Hepatocyte (in vitro differentiated cells): Measurements from ENCODE around the gene RFFL. TPM values are rescaled to one million over a fixed set of nuclear protein-coding genes. Genes with fewer than 3 reads are reported as not detected.

Source experiments
- DNase-seq: peaks from one replicate; pipeline ENCODE4 v3.0.0-alpha.2; 2016; ENCODE audit warnings: low spot score
- H2AFZ ChIP-seq: fragments of 200-600 bp; sonication (generic); 2 replicates; pipeline ENCODE4 v1.6.0; 2016; ENCODE audit warnings: antibody characterized with exemption, mild to moderate bottlenecking
- H3K27ac ChIP-seq: fragments of 200-600 bp; sonication (generic); 2 replicates; pipeline ENCODE4 v1.5.1; 2016; ENCODE audit warnings: mild to moderate bottlenecking
- H3K27me3 ChIP-seq: fragments of 200-600 bp; sonication (generic); 2 replicates; pipeline ENCODE4 v1.6.1; 2016
- H3K36me3 ChIP-seq: fragments of 200-600 bp; sonication (generic); replicated peaks from 2 replicates; pipeline ENCODE4 v1.5.1; 2016; ENCODE audit warnings: low read depth; ENCODE audit not compliant: insufficient read depth
- H3K4me1 ChIP-seq: fragments of 200-600 bp; sonication (generic); 2 replicates; pipeline ENCODE4 v1.5.1; 2016; ENCODE audit warnings: mild to moderate bottlenecking, moderate library complexity; ENCODE audit not compliant: insufficient read depth
- H3K4me2 ChIP-seq: fragments of 200-600 bp; sonication (generic); 2 replicates; pipeline ENCODE4 v1.6.0; 2016
- H3K4me3 ChIP-seq: fragments of 200-600 bp; sonication (generic); 2 replicates; pipeline ENCODE4 v1.5.1; 2016; ENCODE audit warnings: mild to moderate bottlenecking
- H3K79me2 ChIP-seq: fragments of 200-600 bp; sonication (generic); 2 replicates; pipeline ENCODE4 v1.6.0; 2017; ENCODE audit warnings: mild to moderate bottlenecking
- H3K9me2 ChIP-seq: fragments of 200-600 bp; sonication (generic); replicated peaks from 2 replicates; pipeline ENCODE4 v1.6.0; 2017; ENCODE audit warnings: mild to moderate bottlenecking; ENCODE audit not compliant: insufficient read depth
- H3K9me3 ChIP-seq: fragments of 200-600 bp; sonication (generic); 2 replicates; pipeline ENCODE4 v1.5.1; 2016; ENCODE audit warnings: low read depth, mild to moderate bottlenecking
- H4K20me1 ChIP-seq: fragments of 200-600 bp; sonication (generic); 2 replicates; pipeline ENCODE4 v1.6.0; 2016; ENCODE audit warnings: mild to moderate bottlenecking; ENCODE audit not compliant: insufficient read depth, poor library complexity, severe bottlenecking
- CTCF ChIP-seq: fragments of 200-600 bp; sonication (generic); IDR thresholded peaks from 2 replicates; pipeline ENCODE4 v1.5.1; 2016; ENCODE audit warnings: antibody characterized with exemption, mild to moderate bottlenecking; ENCODE audit not compliant: poor library complexity
- EZH2 ChIP-seq: fragments of 200-600 bp; sonication (generic); IDR thresholded peaks from 2 replicates; pipeline ENCODE4 v1.6.1; 2016; ENCODE audit warnings: antibody characterized with exemption, mild to moderate bottlenecking, borderline replicate concordance
- EZH2phosphoT487 ChIP-seq: fragments of 200-600 bp; sonication (generic); IDR thresholded peaks from one replicate; pipeline ENCODE4 v1.6.1; 2018; ENCODE audit warnings: antibody characterized with exemption, mild to moderate bottlenecking, low read depth, moderate library complexity; ENCODE audit not compliant: unreplicated experiment, severe bottlenecking
- WGBS: methylation state at CpG from one replicate; pipeline ENCODE4 v1.1.6; 2016; ENCODE audit warnings: low lambda C conversion rate; ENCODE audit errors: missing lambda C conversion rate; 5-methylcytosine and 5-hydroxymethylcytosine counted together
- polyA plus RNA-seq: library from polyadenylated mRNA; unstranded; fragments of >200 nt; fragmentation: Nextera tagmentation; extraction: Ambion mirVana; gene quantifications from 2 replicates; pipeline ENCODE4 v1.2.1, GENCODE V29; 2016
- total RNA-seq: library from RNA; depleted of rRNA; stranded (reverse); fragments of >200 nt; gene quantifications from 2 replicates; pipeline ENCODE4 v1.2.3, GENCODE V29; 2014

The RFFL gene
- total and polyA plus RNA-seq, 2 experiments from 2014 or later, result 12.9 to 22.7 TPM

GRCh38 chr17:35101725-35102124 lies 38.2 kb upstream of the RFFL start:
- Histone ChIP-seq H3K4me1 (no peaks in the 10 kb centered on the region), H3K9me2 (no peaks in the 10 kb centered on the region), H3K36me3 (no peaks in the 10 kb centered on the region), H3K9me3 (no peaks in the 10 kb centered on the region), H3K4me2 (no peak overlapping the region), H4K20me1 (no peaks in the 10 kb centered on the region), H3K4me3 (no peak overlapping the region), H3K79me2 (no peaks in the 10 kb centered on the region), H3K27me3 (no peaks in the 10 kb centered on the region), H3K27ac (no peak overlapping the region), H2AFZ (no peak overlapping the region)
- no peak for DNase-seq
- no peak for TF ChIP-seq EZH2phosphoT487
- no peak for TF ChIP-seq EZH2
- TF ChIP-seq CTCF, result no peak
- WGBS, result 96% methylated on average over 2 of the region's 2 CpGs

- Histone ChIP-seq H3K4me1 (no peaks in the 10 kb centered on the region), H3K4me3 (no peak overlapping the region), H3K36me3 (no peaks in the 10 kb centered on the region), H3K9me2 (no peaks in the 10 kb centered on the region), H2AFZ (no peak overlapping the region), H3K27ac (no peak overlapping the region), H3K4me2 (no peak overlapping the region), H4K20me1 (no peaks in the 10 kb centered on the region), H3K9me3 (no peaks in the 10 kb centered on the region), H3K27me3 (no peaks in the 10 kb centered on the region), H3K79me2 (no peaks in the 10 kb centered on the region)
- 98% methylated on average over 14 of the region's 14 CpGs for WGBS
- TF ChIP-seq EZH2phosphoT487 (no peak), EZH2 (no peak), CTCF (no peak)
- DNase-seq, result no peak
These were observed 37.5 kb upstream of the RFFL start for GRCh38 chr17:35101036-35101435.

- Histone ChIP-seq H3K4me2 (no peak overlapping the region), H2AFZ (no peak overlapping the region), H3K4me3 (no peak overlapping the region), H3K79me2 (no peaks in the 10 kb centered on the region), H3K27ac (no peak overlapping the region), H3K27me3 (no peaks in the 10 kb centered on the region), H3K4me1 (no peaks in the 10 kb centered on the region), H3K9me2 (no peaks in the 10 kb centered on the region), H3K9me3 (no peaks in the 10 kb centered on the region), H3K36me3 (no peaks in the 10 kb centered on the region), H4K20me1 (no peaks in the 10 kb centered on the region)
- TF ChIP-seq CTCF (no peak), EZH2 (no peak), EZH2phosphoT487 (no peak)
- 94% methylated on average over 3 of the region's 3 CpGs for WGBS
- no peak for DNase-seq
These were observed 36.4 kb upstream of the RFFL start for GRCh38 chr17:35099908-35100307.

GRCh38 chr17:35097776-35098175 lies 34.3 kb upstream of the RFFL start:
- H3K27me3 ChIP-seq, result no peaks in the 10 kb centered on the region
- DNase-seq, result no peak
- no peak overlapping the region for H3K4me2 ChIP-seq
- H3K9me3 ChIP-seq, result no peaks in the 10 kb centered on the region
- no peaks in the 10 kb centered on the region for H3K9me2 ChIP-seq
- H2AFZ ChIP-seq, result no peak overlapping the region
- H3K4me1 ChIP-seq, result no peaks in the 10 kb centered on the region
- H3K27ac ChIP-seq, result no peak overlapping the region
- H4K20me1 ChIP-seq, result no peaks in the 10 kb centered on the region
- H3K4me3 ChIP-seq, result no peak overlapping the region
- WGBS, result 89% methylated on average over 2 of the region's 2 CpGs
- TF ChIP-seq EZH2 (no peak), EZH2phosphoT487 (no peak), CTCF (no peak)
- H3K79me2 ChIP-seq, result no peaks in the 10 kb centered on the region
- H3K36me3 ChIP-seq, result no peaks in the 10 kb centered on the region
